HepG2 (cell line): ENCODE results near the gene NDOR1. TPM values are rescaled to one million over a fixed set of nuclear protein-coding genes. Genes with fewer than 3 reads are reported as not detected.

Experiments
- CBX1 ChIP-seq: IDR thresholded peaks from one replicate; pipeline ENCODE4 v1.6.1; 2016; ENCODE audit warnings: antibody characterized with exemption, low read depth
- CENPX ChIP-seq: sonication (generic); formaldehyde crosslinking; IDR thresholded peaks from 2 replicates; pipeline ENCODE4 v1.9.0; 2021; ENCODE audit warnings: mild to moderate bottlenecking, missing genetic modification reagents, moderate library complexity
- CHD2 ChIP-seq: IDR thresholded peaks from 2 replicates; pipeline ENCODE4 v1.6.1; 2011; ENCODE audit warnings: low read depth, low read length, improper control_type of control experiment
- DNMT1 ChIP-seq: sonication (generic); formaldehyde crosslinking; IDR thresholded peaks from 2 replicates; pipeline ENCODE4 v1.5.1; 2020; ENCODE audit warnings: mild to moderate bottlenecking, missing genetic modification reagents
- EZH2 ChIP-seq: conservative IDR thresholded peaks from 2 replicates; pipeline ENCODE4 v1.6.1; 2012; ENCODE audit warnings: mild to moderate bottlenecking, low read depth, low read length, moderate library complexity
- FOXC1 ChIP-seq: sonication (generic); formaldehyde crosslinking; IDR thresholded peaks from 2 replicates; pipeline ENCODE4 v1.8.0; 2022; ENCODE audit warnings: mild to moderate bottlenecking, missing genetic modification reagents, borderline replicate concordance
- HDAC1 ChIP-seq: sonication (generic); formaldehyde crosslinking; IDR thresholded peaks from 2 replicates; pipeline ENCODE4 v1.5.1; 2020; ENCODE audit warnings: mild to moderate bottlenecking, missing genetic modification reagents
- HMG20B ChIP-seq: conservative IDR thresholded peaks from 2 replicates; pipeline ENCODE4 v1.6.1; 2016; ENCODE audit warnings: missing genetic modification reagents, missing compliant biosample characterization
- IRX3 ChIP-seq: sonication (generic); formaldehyde crosslinking; IDR thresholded peaks from 2 replicates; pipeline ENCODE4 v1.8.1; 2023; ENCODE audit warnings: mild to moderate bottlenecking, low read depth, missing genetic modification reagents, borderline replicate concordance
- ISX ChIP-seq: sonication (generic); formaldehyde crosslinking; conservative IDR thresholded peaks from 2 replicates; pipeline ENCODE4 v1.5.0; 2020; ENCODE audit warnings: missing genetic modification reagents
- KLF12 ChIP-seq: sonication (generic); formaldehyde crosslinking; IDR thresholded peaks from 2 replicates; pipeline ENCODE4 v1.4.0; 2020; ENCODE audit warnings: missing genetic modification reagents, borderline replicate concordance
- MIXL1 ChIP-seq: IDR thresholded peaks from 2 replicates; pipeline ENCODE4 v1.6.1; 2016
- PCBP1 ChIP-seq: fragments of 200-400 bp; formaldehyde crosslinking; IDR thresholded peaks from 2 replicates; pipeline ENCODE4 v1.6.1; 2017; ENCODE audit warnings: mild to moderate bottlenecking, low read depth, low read length, borderline replicate concordance
- POLR2A ChIP-seq, 2 experiments: IDR thresholded peaks; 2 replicates each; pipeline ENCODE4 v1.6.1; 2011; ENCODE audit warnings: low read depth in 2 of 2, low read length in 2 of 2, mild to moderate bottlenecking in 1 of 2, moderate library complexity in 1 of 2; ENCODE audit not compliant: insufficient read depth in 1 of 2
- SIN3A ChIP-seq: IDR thresholded peaks from 2 replicates; pipeline ENCODE4 v1.6.1; 2011; ENCODE audit warnings: low read depth, mild to moderate bottlenecking, control low read depth, low read length, borderline replicate concordance
- SNAPC2 ChIP-seq: sonication (generic); formaldehyde crosslinking; IDR thresholded peaks from 2 replicates; pipeline ENCODE4 v1.8.1; 2022; ENCODE audit warnings: mild to moderate bottlenecking, missing genetic modification reagents
- SP140L ChIP-seq: sonication (generic); formaldehyde crosslinking; IDR thresholded peaks from 2 replicates; pipeline ENCODE4 v1.4.0; 2020; ENCODE audit warnings: missing genetic modification reagents, borderline replicate concordance
- SPEN ChIP-seq: sonication (generic); formaldehyde crosslinking; IDR thresholded peaks from 2 replicates; pipeline ENCODE4 v1.5.1; 2020; ENCODE audit warnings: low read depth, mild to moderate bottlenecking, missing genetic modification reagents
- THAP11 ChIP-seq: IDR thresholded peaks from 2 replicates; pipeline ENCODE4 v1.6.1; 2016; ENCODE audit warnings: missing biosample characterization, missing genetic modification reagents
- TRIM24 ChIP-seq: sonication (generic); formaldehyde crosslinking; IDR thresholded peaks from 2 replicates; pipeline ENCODE4 v1.8.0; 2022; ENCODE audit warnings: mild to moderate bottlenecking, missing genetic modification reagents
- ZFP36L1 ChIP-seq: sonication (generic); formaldehyde crosslinking; IDR thresholded peaks from 2 replicates; pipeline ENCODE4 v1.8.0; 2022; ENCODE audit warnings: mild to moderate bottlenecking, missing genetic modification reagents, moderate library complexity
- ZNF138 ChIP-seq: sonication (generic); formaldehyde crosslinking; IDR thresholded peaks from 2 replicates; pipeline ENCODE4 v1.5.0; 2020; ENCODE audit warnings: mild to moderate bottlenecking, low read depth, missing genetic modification reagents
- ZNF24 ChIP-seq: fragments of 450-650 bp; IDR thresholded peaks from 2 replicates; pipeline ENCODE4 v1.6.1; 2017; ENCODE audit warnings: antibody characterized with exemption, mild to moderate bottlenecking
- ZNF484 ChIP-seq: sonication (generic); formaldehyde crosslinking; IDR thresholded peaks from 2 replicates; pipeline ENCODE4 v1.5.1; 2020; ENCODE audit warnings: mild to moderate bottlenecking, low read depth, missing genetic modification reagents, borderline replicate concordance
- ZNF563 ChIP-seq: sonication (generic); formaldehyde crosslinking; IDR thresholded peaks from 2 replicates; pipeline ENCODE4 v1.8.0; 2022; ENCODE audit warnings: mild to moderate bottlenecking, moderate library complexity, missing genetic modification reagents
- ZNF570 ChIP-seq: sonication (generic); formaldehyde crosslinking; IDR thresholded peaks from 2 replicates; pipeline ENCODE4 v1.4.0; 2020; ENCODE audit warnings: mild to moderate bottlenecking, missing genetic modification reagents, borderline replicate concordance
- ZNF598 ChIP-seq: sonication (generic); formaldehyde crosslinking; IDR thresholded peaks from 2 replicates; pipeline ENCODE4 v1.5.1; 2020; ENCODE audit warnings: mild to moderate bottlenecking, missing genetic modification reagents, borderline replicate concordance
- ZNF607 ChIP-seq: sonication (generic); formaldehyde crosslinking; IDR thresholded peaks from 2 replicates; pipeline ENCODE4 v1.5.1; 2020; ENCODE audit warnings: missing genetic modification reagents, mild to moderate bottlenecking, borderline replicate concordance
- ZNF879 ChIP-seq: sonication (generic); formaldehyde crosslinking; IDR thresholded peaks from 2 replicates; pipeline ENCODE4 v1.8.1; 2023; ENCODE audit warnings: missing genetic modification reagents
- ZSCAN25 ChIP-seq: sonication (generic); formaldehyde crosslinking; IDR thresholded peaks from 2 replicates; pipeline ENCODE4 v1.8.0; 2022; ENCODE audit warnings: mild to moderate bottlenecking, missing genetic modification reagents
- polyA plus RNA-seq, 8 experiments: library from polyadenylated mRNA; depleted of rRNA in 3 of 8; stranded (reverse) in 7 of 8; unstranded in 1 of 8; fragments of >200 nt; fragmentation: Illumina TruSeq in 4 of 8; extraction: Trizol in 4 of 8; gene quantifications; 2 replicates each; pipeline versions ENCODE4 v1.2.1 to v1.2.3, GENCODE V29; 2011 to 2016; ENCODE audit warnings: low read depth in 4 of 8, missing spikeins in 1 of 8, mixed read lengths in 1 of 8; ENCODE audit not compliant: insufficient read depth in 1 of 8
- total RNA-seq, 5 experiments: library from RNA; depleted of rRNA; stranded (reverse); fragments of >200 nt; fragmentation: Illumina TruSeq; extraction: Trizol; gene quantifications; 2 replicates each; pipeline ENCODE4 v1.2.3, GENCODE V29; 2016; ENCODE audit warnings: low read depth in 1 of 5
- TF ChIP-seq, protein P1 (sequence below): sonication (generic); formaldehyde crosslinking; IDR thresholded peaks from 2 replicates; pipeline ENCODE4 v1.4.0; 2020; ENCODE audit warnings: mild to moderate bottlenecking, missing genetic modification reagents
- TF ChIP-seq, protein P2 (sequence below): sonication (generic); formaldehyde crosslinking; IDR thresholded peaks from 2 replicates; pipeline ENCODE4 v1.5.0; 2020; ENCODE audit warnings: missing genetic modification reagents
- TF ChIP-seq, protein P3 (sequence below): sonication (generic); formaldehyde crosslinking; IDR thresholded peaks from 2 replicates; pipeline ENCODE4 v1.4.0; 2020; ENCODE audit warnings: missing genetic modification reagents; ENCODE audit errors: not compliant biosample characterization

The NDOR1 gene
- total and polyA plus RNA-seq, 2 of the 13 experiments (the other 11 are each of a cell fraction or from before 2014, with no cell fraction given): 3.6 to 8.7 TPM

DNA sequence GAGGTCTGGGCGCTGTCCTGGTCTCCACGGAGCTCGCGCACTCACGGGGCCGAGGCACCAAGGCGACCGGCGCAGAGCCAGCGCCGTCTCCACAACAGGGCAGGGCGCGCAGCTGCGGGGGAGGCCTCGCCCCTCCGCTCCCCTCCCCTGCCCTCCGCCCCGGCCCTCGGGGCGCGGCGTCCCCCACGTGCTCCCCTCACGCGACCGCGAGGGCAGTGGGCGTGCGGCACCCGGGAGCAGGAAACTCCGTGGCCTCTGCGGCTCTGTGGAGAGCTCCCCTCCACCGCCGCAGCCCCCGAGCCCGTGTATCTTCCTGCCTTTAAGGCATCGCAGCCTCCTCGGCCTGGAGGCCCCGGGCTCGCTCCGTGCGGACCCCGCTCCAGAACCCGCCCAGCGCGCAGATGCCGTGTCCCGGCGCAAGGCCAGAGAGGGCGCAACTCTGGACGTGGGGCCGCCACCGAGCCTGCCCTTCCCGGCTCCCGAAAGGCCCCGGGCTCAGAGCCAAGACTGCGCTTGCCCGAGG, 34.9 kb downstream of the NDOR1 start (continued):
- TF ChIP-seq KLF12 (CRISPR knock-in tag) (peak; percentile 76; the same call in 1 of the 2 replicates), SIN3A (peak; percentile 43; the same call in 1 of the 2 replicates), ISX (CRISPR knock-in tag) (no peak), ZNF598 (CRISPR knock-in tag) (peak; percentile 78; the same call in 1 of the 2 replicates), EZH2 (no peak), HDAC1 (CRISPR knock-in tag) (peak; percentile 93), MIXL1 (CRISPR knock-in tag) (no peak), ZFP36L1 (CRISPR knock-in tag) (0 out of 2 replicates have a peak, but pooled peaks have one; percentile 2), SP140L (CRISPR knock-in tag) (no peak), SNAPC2 (no peak), SPEN (CRISPR knock-in tag) (peak; percentile 78; the same call in 1 of the 2 replicates), TRIM24 (CRISPR knock-in tag) (no peak), ZNF570 (CRISPR knock-in tag) (no peak), ZNF879 (CRISPR knock-in tag) (0 out of 2 replicates have a peak, but pooled peaks have one; percentile 47), IRX3 (CRISPR knock-in tag) (no peak), ZNF138 (CRISPR knock-in tag) (no peak), FOXC1 (CRISPR knock-in tag) (peak; percentile 80), CHD2 (no peak), ZNF484 (CRISPR knock-in tag) (peak; percentile 70; the same call in 1 of the 2 replicates), ZNF563 (CRISPR knock-in tag) (peak; percentile 95), DNMT1 (CRISPR knock-in tag) (peak; percentile 82; the same call in 1 of the 2 replicates), ZNF607 (CRISPR knock-in tag) (peak; percentile 68), THAP11 (no peak; the same call in 1 of the 2 replicates), POLR2A (IDR thresholded peaks at IDR 0.05; ENCODE audit: insufficient read depth in 1 of 2, low read depth in 2 of 2, low read length in 2 of 2) (peak in 1 of 2 experiments; percentile 50; a peak in 1 of 4 replicates), CENPX (no peak), ZSCAN25 (peak; percentile 98), HMG20B (CRISPR knock-in tag) (no peak), ZNF24 (no peak), CBX1 (no peak), PCBP1 (no peak)
- TF ChIP-seq, protein P1, sequence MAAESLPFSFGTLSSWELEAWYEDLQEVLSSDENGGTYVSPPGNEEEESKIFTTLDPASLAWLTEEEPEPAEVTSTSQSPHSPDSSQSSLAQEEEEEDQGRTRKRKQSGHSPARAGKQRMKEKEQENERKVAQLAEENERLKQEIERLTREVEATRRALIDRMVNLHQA (CRISPR knock-in tag): no peak
- TF ChIP-seq, protein P2, sequence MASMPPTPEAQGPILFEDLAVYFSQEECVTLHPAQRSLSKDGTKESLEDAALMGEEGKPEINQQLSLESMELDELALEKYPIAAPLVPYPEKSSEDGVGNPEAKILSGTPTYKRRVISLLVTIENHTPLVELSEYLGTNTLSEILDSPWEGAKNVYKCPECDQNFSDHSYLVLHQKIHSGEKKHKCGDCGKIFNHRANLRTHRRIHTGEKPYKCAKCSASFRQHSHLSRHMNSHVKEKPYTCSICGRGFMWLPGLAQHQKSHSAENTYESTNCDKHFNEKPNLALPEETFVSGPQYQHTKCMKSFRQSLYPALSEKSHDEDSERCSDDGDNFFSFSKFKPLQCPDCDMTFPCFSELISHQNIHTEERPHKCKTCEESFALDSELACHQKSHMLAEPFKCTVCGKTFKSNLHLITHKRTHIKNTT (CRISPR knock-in tag): no peak
- TF ChIP-seq, protein P3, sequence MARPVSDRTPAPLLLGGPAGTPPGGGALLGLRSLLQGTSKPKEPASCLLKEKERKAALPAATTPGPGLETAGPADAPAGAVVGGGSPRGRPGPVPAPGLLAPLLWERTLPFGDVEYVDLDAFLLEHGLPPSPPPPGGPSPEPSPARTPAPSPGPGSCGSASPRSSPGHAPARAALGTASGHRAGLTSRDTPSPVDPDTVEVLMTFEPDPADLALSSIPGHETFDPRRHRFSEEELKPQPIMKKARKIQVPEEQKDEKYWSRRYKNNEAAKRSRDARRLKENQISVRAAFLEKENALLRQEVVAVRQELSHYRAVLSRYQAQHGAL: peak; percentile 40
